SK-N-SH (cell line): Measurements from ENCODE around the gene ETFA. TPM values are rescaled to one million over a fixed set of nuclear protein-coding genes. Genes with fewer than 3 reads are reported as not detected.

Source experiments
- CTCF ChIA-PET: fragments of 300-600, 350-600 bp; formaldehyde crosslinking; extraction: SDS; loops from one replicate; lab custom pipeline; 2021; lab: Yijun Ruan, JAX
- POLR2A ChIA-PET: fragments of 350-600 bp; sonication (Branson Sonifier 250); formaldehyde crosslinking; extraction: SDS; loops from one replicate; lab custom pipeline; 2020; ENCODE audit warnings: antibody characterized with exemption, inconsistent platforms; lab: Yijun Ruan, JAX
- DNase-seq: peaks from one replicate; pipeline ENCODE4 v3.0.0; 2012
- H2AFZ ChIP-seq: fragments of 200-600 bp; sonication (generic); 2 replicates; pipeline ENCODE4 v1.8.1; 2016; ENCODE audit warnings: antibody characterized with exemption, mild to moderate bottlenecking, low read depth
- H3F3A ChIP-seq: fragments of 200-600 bp; sonication (generic); replicated peaks from 2 replicates; pipeline ENCODE3; 2016; ENCODE audit warnings: antibody characterized with exemption, mild to moderate bottlenecking; ENCODE audit not compliant: insufficient read depth
- H3K27ac ChIP-seq, 2 experiments: fragments of 200-500 bp in 1 of 2; fragments of 200-600 bp in 1 of 2; sonication (Bioruptor generic) in 1 of 2; sonication (generic), shearing (Covaris generic) in 1 of 2; 2 replicates each; pipeline versions ENCODE4 v1.5.1 to v1.6.1; 2014 to 2016; ENCODE audit warnings: low read depth in 2 of 2, inconsistent platforms in 1 of 2, low read length in 1 of 2, mild to moderate bottlenecking in 1 of 2, mixed read lengths in 1 of 2
- H3K27me3 ChIP-seq: fragments of 200-600 bp; sonication (generic), shearing (Covaris generic); 2 replicates; pipeline ENCODE4 v1.6.1; 2016; ENCODE audit warnings: mixed run types; ENCODE audit not compliant: insufficient read depth
- H3K36me3 ChIP-seq, 2 experiments: fragments of 200-500 bp in 1 of 2; fragments of 200-600 bp in 1 of 2; sonication (Bioruptor generic) in 1 of 2; sonication (generic) in 1 of 2; replicated peaks in 1 of 2; 2 replicates each; pipeline versions ENCODE3 to v1.5.1; 2014 to 2016; ENCODE audit warnings: low read length in 1 of 2, mild to moderate bottlenecking in 1 of 2; ENCODE audit not compliant: insufficient read depth in 2 of 2, control insufficient read depth in 1 of 2
- H3K4me1 ChIP-seq, 2 experiments: fragments of 200-500 bp in 1 of 2; fragments of 200-600 bp in 1 of 2; sonication (Bioruptor generic) in 1 of 2; sonication (generic), shearing (Covaris generic) in 1 of 2; 2 replicates each; pipeline versions ENCODE4 v1.5.1 to v1.6.1; 2014 to 2016; ENCODE audit warnings: low read depth in 1 of 2, low read length in 1 of 2, mixed run types in 1 of 2; ENCODE audit not compliant: insufficient read depth in 2 of 2, control insufficient read depth in 1 of 2
- H3K4me2 ChIP-seq: fragments of 200-600 bp; sonication (generic), shearing (Covaris generic); 2 replicates; pipeline ENCODE4 v1.6.1; 2017; ENCODE audit warnings: mixed run types
- H3K4me3 ChIP-seq, 2 experiments: fragments of 200-500 bp in 1 of 2; fragments of 200-600 bp in 1 of 2; sonication (Bioruptor generic) in 1 of 2; sonication (generic), shearing (Covaris generic) in 1 of 2; 2 replicates each; pipeline versions ENCODE4 v1.5.1 to v1.8.1; 2014 to 2016; ENCODE audit warnings: low read depth in 2 of 2, inconsistent platforms in 1 of 2, low read length in 1 of 2, mild to moderate bottlenecking in 1 of 2, mixed read lengths in 1 of 2, moderate library complexity in 1 of 2
- H3K79me2 ChIP-seq: fragments of 200-600 bp; sonication (generic); 2 replicates; pipeline ENCODE4 v1.8.1; 2017; ENCODE audit warnings: mild to moderate bottlenecking; ENCODE audit not compliant: insufficient read depth
- H3K9ac ChIP-seq: fragments of 200-600 bp; sonication (generic); 2 replicates; pipeline ENCODE4 v1.6.1; 2017; ENCODE audit warnings: mixed run types
- H3K9me2 ChIP-seq: fragments of 200-600 bp; sonication (generic); 2 replicates; pipeline ENCODE4 v1.6.1; 2017; ENCODE audit warnings: mixed run types
- H3K9me3 ChIP-seq: fragments of 200-600 bp; sonication (generic); 2 replicates; pipeline ENCODE4 v1.6.1; 2017; ENCODE audit warnings: mixed run types, mild to moderate bottlenecking, moderate library complexity
- H4K20me1 ChIP-seq: fragments of 200-600 bp; sonication (generic); 2 replicates; pipeline ENCODE4 v1.6.1; 2017; ENCODE audit warnings: mild to moderate bottlenecking, mixed run types; ENCODE audit not compliant: insufficient read depth
- CTCF ChIP-seq: fragments of 200-600 bp; sonication (generic); IDR thresholded peaks from 2 replicates; pipeline ENCODE4 v1.6.1; 2017; ENCODE audit warnings: antibody characterized with exemption, mild to moderate bottlenecking, moderate library complexity
- IRF3 ChIP-seq: fragments of 150-350 bp; IDR thresholded peaks from 2 replicates; pipeline ENCODE4 v1.6.1; 2016; ENCODE audit warnings: mild to moderate bottlenecking, low read depth, low read length
- MXI1 ChIP-seq: IDR thresholded peaks from 2 replicates; pipeline ENCODE4 v1.6.1; 2012; ENCODE audit warnings: mild to moderate bottlenecking, low read depth, low read length, improper control_type of control experiment
- POLR2AphosphoS5 ChIP-seq: IDR thresholded peaks from 2 replicates; pipeline ENCODE4 v1.6.1; 2012; ENCODE audit warnings: low read depth, low read length
- RAD21 ChIP-seq: IDR thresholded peaks from 2 replicates; pipeline ENCODE4 v1.6.1; 2012; ENCODE audit warnings: mild to moderate bottlenecking, low read length
- RFX5 ChIP-seq: IDR thresholded peaks from 2 replicates; pipeline ENCODE4 v1.6.1; 2012; ENCODE audit warnings: mild to moderate bottlenecking, improper control_type of control experiment, low read length
- RXRA ChIP-seq: IDR thresholded peaks from 2 replicates; pipeline ENCODE4 v1.4.0; 2012; ENCODE audit warnings: low read depth, mild to moderate bottlenecking, borderline replicate concordance
- TEAD4 ChIP-seq: IDR thresholded peaks from 2 replicates; pipeline ENCODE4 v1.4.0; 2012; ENCODE audit warnings: mild to moderate bottlenecking, borderline replicate concordance; ENCODE audit not compliant: insufficient read depth
- USF2 ChIP-seq: fragments of 150-350 bp; IDR thresholded peaks from 2 replicates; pipeline ENCODE4 v1.6.1; 2017; ENCODE audit warnings: antibody characterized with exemption, low read length, low read depth, borderline replicate concordance
- ZBTB33 ChIP-seq: IDR thresholded peaks from 2 replicates; pipeline ENCODE4 v1.4.0; 2012; ENCODE audit warnings: low read depth, borderline replicate concordance
- WGBS: methylation state at CpG from one replicate; pipeline ENCODE4 v1.1.6; 2017; ENCODE audit warnings: low lambda C conversion rate; 5-methylcytosine and 5-hydroxymethylcytosine counted together
- polyA plus RNA-seq, 3 experiments: library from polyadenylated mRNA; depleted of rRNA; stranded (reverse); fragments of >200 nt; gene quantifications; 2 replicates each; pipeline ENCODE4 v1.2.3, GENCODE V29; 2012

Gene ETFA
- polyA plus RNA-seq, 1 of the 3 experiments (the other 2 are of a cell fraction): 122 TPM

GRCh38 chr15:76334438-76335306 is 23.4 kb upstream of the ETFA start:
- CTCF ChIA-PET: interaction anchor here (0.9 to 4.5 kb wide), 10 partner anchors 10 to 533 kb away, joined by 3 to 29 read pairs (median 4); no protein-coding TSS in a partner anchor
- no peak overlapping the region for H3K9ac ChIP-seq
- no peaks in the 10 kb centered on the region for H3K27me3 ChIP-seq
- no peak for TF ChIP-seq RFX5
- no peak for TF ChIP-seq IRF3
- no peak for TF ChIP-seq ZBTB33
- TF ChIP-seq CTCF: no peak
- TF ChIP-seq MXI1: no peak
- TF ChIP-seq TEAD4: no peak
- no peak for TF ChIP-seq RAD21
- TF ChIP-seq USF2: no peak
- TF ChIP-seq POLR2AphosphoS5: no peak
- no peak for TF ChIP-seq RXRA
- 93% methylated on average over 44 of the region's 44 CpGs for WGBS
- H2AFZ ChIP-seq: no peak overlapping the region
- H3K4me3 ChIP-seq: no peak overlapping the region
- H3K9me2 ChIP-seq: no peaks in the 10 kb centered on the region
- POLR2A ChIA-PET: interaction anchor here (0.7 to 1.5 kb wide), 2 partner anchors 22 to 23 kb away, joined by 4 to 5 read pairs; partner anchors contain the start of gene ETFA
- H3K9me3 ChIP-seq: no peaks in the 10 kb centered on the region
- DNase-seq: no peak
- peaks cover 22% of the 10 kb centered on the region for H3K79me2 ChIP-seq
- H4K20me1 ChIP-seq: 0 out of 2 replicates have a peak, but pooled peaks cover 4% of the 10 kb centered on the region
- H3F3A ChIP-seq: peaks cover 8% of the 10 kb centered on the region
- no peaks in the 10 kb centered on the region for H3K36me3 ChIP-seq
- H3K4me2 ChIP-seq: no peak overlapping the region
- H3K27ac ChIP-seq: peak overlapping the region in 1 of 2 experiments; percentile 99; a peak in 1 of 4 replicates
- peaks cover 4 to 26% of the 10 kb centered on the region in 2 experiments; a peak in 2 of 4 replicates for H3K4me1 ChIP-seq
